Measurements from ENCODE around the gene PPA2. TPM values are rescaled to one million over a fixed set of nuclear protein-coding genes. Genes with fewer than 3 reads are reported as not detected.

The PPA2 gene
- total and polyA plus RNA-seq, 10 of the 15 experiments (the other 5 are each of a cell fraction or from before 2014, with no cell fraction given), result 93.8 to 293 (median 146) TPM

- Histone ChIP-seq H3K9ac (ENCODE audit: control insufficient read depth, insufficient read depth, low read length) (no peak overlapping the region), H4K20me1 (ENCODE audit: control insufficient read depth, insufficient read depth) (no peaks in the 10 kb centered on the region), H3K4me3 (no peak overlapping the region), H3K79me2 (ENCODE audit: control insufficient read depth, insufficient read depth, low read length) (no peaks in the 10 kb centered on the region), H3K4me2 (ENCODE audit: control insufficient read depth, insufficient read depth) (no peak overlapping the region), H2AFZ (ENCODE audit: control insufficient read depth, low read depth, low read length) (no peak overlapping the region), H3K27ac (ENCODE audit: control insufficient read depth, insufficient read depth) (no peak overlapping the region), H3K36me3 (ENCODE audit: control insufficient read depth in 2 of 2, insufficient read depth in 2 of 2, low read length in 1 of 2) (no peaks in the 10 kb centered on the region), H3K27me3 (replicated peaks in 1 of 2; ENCODE audit: control insufficient read depth in 2 of 2, insufficient read depth in 2 of 2, low read length in 1 of 2) (no peaks in the 10 kb centered on the region), H3K4me1 (ENCODE audit: control insufficient read depth, insufficient read depth, low read length) (no peaks in the 10 kb centered on the region), H3K9me3 (replicated peaks; ENCODE audit: control insufficient read depth, insufficient read depth, low read length) (no peaks in the 10 kb centered on the region)
- POLR2A ChIA-PET, result no interaction called here
- FAIRE-seq (no peak), DNase-seq (ENCODE audit: low read depth, low spot score) (no peak), ATAC-seq (no peak)
- in situ Hi-C loops (cut with MboI), result no loop called here
- CTCF ChIA-PET, result interaction anchor here (1.1 to 1.2 kb wide), 2 partner anchors 16 to 186 kb away, joined by 3 to 4 read pairs; no protein-coding TSS in a partner anchor
- BruUV-seq (replicated peaks), result no TSS peak
- RAD21 ChIA-PET (ENCODE audit: unreplicated experiment), result no interaction called here
- no peak for TF ChIP-seq BCLAF1 (IDR thresholded peaks at IDR 0.05)
- TF ChIP-seq ZNF622 (IDR thresholded peaks at IDR 0.05), result no peak
- no peak for TF ChIP-seq MTA2 (IDR thresholded peaks at IDR 0.05; ENCODE audit: low read depth)
- no peak for TF ChIP-seq NRF1 (conservative IDR thresholded peaks at IDR 0.05; ENCODE audit: low read depth, low read length)
- no peak for TF ChIP-seq MEF2B (IDR thresholded peaks at IDR 0.05; ENCODE audit: partially characterized antibody, poor library complexity, severe bottlenecking)
- no peak for TF ChIP-seq FOXK2 (IDR thresholded peaks at IDR 0.05)
- TF ChIP-seq PRDM15 (CRISPR knock-in tag; IDR thresholded peaks at IDR 0.05), result no peak
- TF ChIP-seq KAT2A (conservative IDR thresholded peaks at IDR 0.05; ENCODE audit: control insufficient read depth, low read depth, low read length), result no peak
- intact Hi-C loops (cut with micrococcal nuclease; ENCODE audit: unreplicated experiment), result no loop called here
- WGBS (ENCODE audit: insufficient coverage, insufficient replicate concordance, low lambda C conversion rate, missing lambda C conversion rate), result 95% methylated on average over 1 of the region's 1 CpG
- SMC1A ChIA-PET (ENCODE audit: uncharacterized antibody, unreplicated experiment), result interaction anchor here (1.6 kb wide), 1 partner anchor 24 kb away, joined by 5 read pairs; no protein-coding TSS in a partner anchor
These were observed 144.8 kb downstream of the PPA2 start for GRCh38 chr4:105329081-105329480.

All from GM12878 (cell line).